Measurements from ENCODE around the gene APOB. TPM values are rescaled to one million over a fixed set of nuclear protein-coding genes. Genes with fewer than 3 reads are reported as not detected.

Gene APOB
- total RNA-seq, 2 donors from 2014 or later = 0.09 to 0.91 TPM

- no peak overlapping the region for H3K4me3 ChIP-seq
- intact Hi-C loops (cut with DNase I) = no loop called here
- WGBS = 52% methylated on average over 4 of the region's 4 CpGs
- no peaks in the 10 kb centered on the region for H3K36me3 ChIP-seq
- H3K27ac ChIP-seq = no peak overlapping the region
- H3K27me3 ChIP-seq (replicated peaks; ENCODE audit: insufficient read depth) = no peaks in the 10 kb centered on the region
- TF ChIP-seq POLR2A (IDR thresholded peaks at IDR 0.05) (no peak), POLR2AphosphoS5 (IDR thresholded peaks at IDR 0.05) (no peak)
- TF ChIP-seq, protein P1, sequence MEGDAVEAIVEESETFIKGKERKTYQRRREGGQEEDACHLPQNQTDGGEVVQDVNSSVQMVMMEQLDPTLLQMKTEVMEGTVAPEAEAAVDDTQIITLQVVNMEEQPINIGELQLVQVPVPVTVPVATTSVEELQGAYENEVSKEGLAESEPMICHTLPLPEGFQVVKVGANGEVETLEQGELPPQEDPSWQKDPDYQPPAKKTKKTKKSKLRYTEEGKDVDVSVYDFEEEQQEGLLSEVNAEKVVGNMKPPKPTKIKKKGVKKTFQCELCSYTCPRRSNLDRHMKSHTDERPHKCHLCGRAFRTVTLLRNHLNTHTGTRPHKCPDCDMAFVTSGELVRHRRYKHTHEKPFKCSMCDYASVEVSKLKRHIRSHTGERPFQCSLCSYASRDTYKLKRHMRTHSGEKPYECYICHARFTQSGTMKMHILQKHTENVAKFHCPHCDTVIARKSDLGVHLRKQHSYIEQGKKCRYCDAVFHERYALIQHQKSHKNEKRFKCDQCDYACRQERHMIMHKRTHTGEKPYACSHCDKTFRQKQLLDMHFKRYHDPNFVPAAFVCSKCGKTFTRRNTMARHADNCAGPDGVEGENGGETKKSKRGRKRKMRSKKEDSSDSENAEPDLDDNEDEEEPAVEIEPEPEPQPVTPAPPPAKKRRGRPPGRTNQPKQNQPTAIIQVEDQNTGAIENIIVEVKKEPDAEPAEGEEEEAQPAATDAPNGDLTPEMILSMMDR (IDR thresholded peaks at IDR 0.05) = no peak
- no peaks in the 10 kb centered on the region for H3K4me1 ChIP-seq (replicated peaks)
- H3K9me3 ChIP-seq = no peaks in the 10 kb centered on the region
- no peak for DNase-seq (ENCODE audit: low spot score)
Measured at GRCh38 chr2:20977520-20978180, 66.2 kb downstream of the APOB start.

DNA sequence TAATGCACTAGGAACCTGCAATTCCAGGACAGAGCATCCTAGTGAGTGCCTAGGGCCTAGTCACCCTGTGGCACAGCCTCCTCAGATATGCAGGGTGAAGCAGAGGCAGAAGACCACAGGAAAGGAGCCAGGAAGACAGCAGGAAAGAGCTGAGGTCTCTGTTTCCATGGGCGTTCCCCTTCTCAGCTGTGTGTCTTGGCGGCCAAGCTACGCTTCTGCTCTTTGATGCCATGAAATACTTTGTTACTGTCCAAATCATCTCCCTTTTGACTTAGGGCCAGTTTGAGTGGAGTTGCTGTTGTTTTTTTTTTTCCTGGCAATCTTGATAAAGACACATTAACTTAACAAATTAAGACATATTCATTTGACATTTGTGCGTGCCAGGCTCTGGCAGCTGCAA is 67.3 kb downstream of the APOB start:
- intact Hi-C loops (cut with DNase I) = no loop called here
- H3K27ac ChIP-seq = no peak overlapping the region
- no peaks in the 10 kb centered on the region for H3K36me3 ChIP-seq
- no peaks in the 10 kb centered on the region for H3K27me3 ChIP-seq (replicated peaks; ENCODE audit: insufficient read depth)
- no peaks in the 10 kb centered on the region for H3K4me1 ChIP-seq (replicated peaks)
- TF ChIP-seq, protein P1 (IDR thresholded peaks at IDR 0.05) = no peak
- no peak for TF ChIP-seq POLR2A (IDR thresholded peaks at IDR 0.05)
- no peak for TF ChIP-seq POLR2AphosphoS5 (IDR thresholded peaks at IDR 0.05)
- H3K4me3 ChIP-seq = no peak overlapping the region
- no peaks in the 10 kb centered on the region for H3K9me3 ChIP-seq
- DNase-seq (ENCODE audit: low spot score) = no peak
- 40% methylated on average over 4 of the region's 4 CpGs for WGBS

- whole genome bisulfite sequencing = 56% methylated on average over 2 of the region's 2 CpGs
- intact Hi-C loops (cut with DNase I) = loop anchor here (2.0 kb wide), 2 partner anchors 14 to 66 kb away; no protein-coding TSS in a partner anchor
- peak overlapping the region; percentile 15 to 31 for H3K27ac ChIP-seq
Measured at GRCh38 chr2:20972792-20973565, 70.9 kb downstream of the APOB start.

GRCh38 chr2:20972110-20972509 is 71.8 kb downstream of the APOB start:
- 16% methylated on average over 5 of the region's 5 CpGs for WGBS
- TF ChIP-seq, protein P1 (IDR thresholded peaks at IDR 0.05) = no peak
- TF ChIP-seq POLR2A (IDR thresholded peaks at IDR 0.05) (no peak), POLR2AphosphoS5 (IDR thresholded peaks at IDR 0.05) (no peak)
- no peak for DNase-seq (ENCODE audit: low spot score)
- Histone ChIP-seq H3K27ac (peak overlapping the region; percentile 15 to 31), H3K9me3 (no peaks in the 10 kb centered on the region), H3K36me3 (no peaks in the 10 kb centered on the region), H3K4me1 (replicated peaks) (no peaks in the 10 kb centered on the region), H3K4me3 (no peak overlapping the region), H3K27me3 (replicated peaks; ENCODE audit: insufficient read depth) (no peaks in the 10 kb centered on the region)
- intact Hi-C loops (cut with DNase I) = loop anchor here (2.0 kb wide), 2 partner anchors 15 to 67 kb away; no protein-coding TSS in a partner anchor

More at GRCh38 chr2:20972792-20973565, 70.9 kb downstream of the APOB start:
- no peak overlapping the region for H3K4me3 ChIP-seq
- TF ChIP-seq, protein P1 (IDR thresholded peaks at IDR 0.05) = no peak
- TF ChIP-seq POLR2AphosphoS5 (IDR thresholded peaks at IDR 0.05) (no peak), POLR2A (IDR thresholded peaks at IDR 0.05) (no peak)
- DNase-seq (ENCODE audit: low spot score) = no peak
- H3K36me3 ChIP-seq = no peaks in the 10 kb centered on the region
- H3K27me3 ChIP-seq (replicated peaks; ENCODE audit: insufficient read depth) = no peaks in the 10 kb centered on the region
- H3K9me3 ChIP-seq = no peaks in the 10 kb centered on the region
- no peaks in the 10 kb centered on the region for H3K4me1 ChIP-seq (replicated peaks)

Data from prostate gland (tissue), 2 donors.